ENCODE data around the gene TCEANC2.

DNA sequence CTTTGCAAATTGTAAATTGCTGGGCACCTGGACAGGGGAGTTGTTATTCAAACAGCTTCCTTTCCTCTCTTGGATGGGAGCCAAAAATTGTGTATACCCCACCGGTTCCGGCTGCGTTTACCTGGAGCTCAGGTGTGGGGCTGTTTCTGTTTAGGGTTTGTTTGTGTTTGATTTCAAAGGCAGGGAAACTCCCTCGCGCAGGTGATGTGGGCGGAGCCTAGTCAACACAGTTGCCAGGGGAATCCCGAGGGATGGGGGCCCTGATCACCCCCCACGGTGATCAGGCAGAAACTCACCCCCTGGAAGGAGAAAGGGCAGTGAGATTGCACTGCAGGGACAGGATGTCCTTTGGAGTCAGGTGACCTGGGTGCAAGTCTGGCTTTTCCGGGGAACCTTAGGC lies 71.1 kb downstream of the TCEANC2 start:
- no peak for TF ChIP-seq EZH2 (IDR thresholded peaks at IDR 0.05; ENCODE audit: low read length, missing control alignments)
- TF ChIP-seq, protein P1, sequence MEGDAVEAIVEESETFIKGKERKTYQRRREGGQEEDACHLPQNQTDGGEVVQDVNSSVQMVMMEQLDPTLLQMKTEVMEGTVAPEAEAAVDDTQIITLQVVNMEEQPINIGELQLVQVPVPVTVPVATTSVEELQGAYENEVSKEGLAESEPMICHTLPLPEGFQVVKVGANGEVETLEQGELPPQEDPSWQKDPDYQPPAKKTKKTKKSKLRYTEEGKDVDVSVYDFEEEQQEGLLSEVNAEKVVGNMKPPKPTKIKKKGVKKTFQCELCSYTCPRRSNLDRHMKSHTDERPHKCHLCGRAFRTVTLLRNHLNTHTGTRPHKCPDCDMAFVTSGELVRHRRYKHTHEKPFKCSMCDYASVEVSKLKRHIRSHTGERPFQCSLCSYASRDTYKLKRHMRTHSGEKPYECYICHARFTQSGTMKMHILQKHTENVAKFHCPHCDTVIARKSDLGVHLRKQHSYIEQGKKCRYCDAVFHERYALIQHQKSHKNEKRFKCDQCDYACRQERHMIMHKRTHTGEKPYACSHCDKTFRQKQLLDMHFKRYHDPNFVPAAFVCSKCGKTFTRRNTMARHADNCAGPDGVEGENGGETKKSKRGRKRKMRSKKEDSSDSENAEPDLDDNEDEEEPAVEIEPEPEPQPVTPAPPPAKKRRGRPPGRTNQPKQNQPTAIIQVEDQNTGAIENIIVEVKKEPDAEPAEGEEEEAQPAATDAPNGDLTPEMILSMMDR (conservative IDR thresholded peaks at IDR 0.05 in 1 of 2, IDR thresholded peaks at IDR 0.05 in 1 of 2; ENCODE audit: low read depth in 1 of 2, low read length in 2 of 2), result no peak

Measured in fibroblast of lung (primary cell).